ENCODE measurements around the gene MYLK2. TPM values are rescaled to one million over a fixed set of nuclear protein-coding genes. Genes with fewer than 3 reads are reported as not detected.
A peak's percentile ranks its signal among the peaks of the same experiment; 100 is the strongest.

The MYLK2 gene
- total RNA-seq, 1 experiment from 2014 or later, result 0.74 TPM

DNA sequence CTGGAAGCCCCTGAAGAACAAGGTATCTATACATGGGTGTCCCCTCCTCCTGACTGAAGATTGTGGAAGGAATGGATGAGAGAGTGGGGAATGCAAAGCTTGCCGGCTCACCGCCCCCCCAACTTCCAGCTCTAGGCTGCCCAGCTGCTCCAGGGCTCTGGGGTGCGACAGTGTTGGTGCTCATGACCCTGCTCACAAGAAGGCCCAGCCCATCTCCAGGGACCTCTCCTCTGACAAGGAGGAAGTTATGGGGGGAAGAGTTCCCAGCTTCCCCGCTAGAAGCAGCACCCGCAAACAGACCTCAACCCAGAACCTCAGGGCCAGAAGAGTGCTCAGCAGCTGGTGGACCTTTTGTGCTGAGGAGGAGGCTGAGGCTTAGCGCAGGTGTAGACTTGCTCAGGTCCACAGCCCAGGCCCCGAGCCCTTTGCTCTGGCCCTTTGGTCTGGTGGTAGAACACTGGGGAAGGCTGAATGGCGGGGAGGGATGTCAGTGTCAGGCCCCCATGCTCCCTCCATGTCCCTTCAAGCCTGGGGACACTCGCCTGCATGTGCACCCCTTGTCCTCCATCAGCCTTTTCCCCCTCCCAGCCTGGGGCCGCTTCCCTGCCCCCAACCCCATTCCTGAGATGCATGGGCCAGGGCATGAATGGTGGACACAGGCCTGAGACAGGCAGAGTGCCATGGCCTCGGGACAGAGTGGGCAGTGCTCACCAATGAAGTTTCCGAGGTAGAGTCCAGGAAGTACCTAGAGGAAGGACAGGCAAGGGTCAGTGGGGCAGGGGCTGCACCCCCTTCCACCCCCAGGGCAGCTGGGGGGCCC lies 49.9 kb downstream of the MYLK2 start:
- H2BK20ac ChIP-seq (ENCODE audit: low read depth, low read length, poor library complexity, severe bottlenecking), result no peak overlapping the region
- H3K9me3 ChIP-seq (ENCODE audit: control insufficient read depth, low read depth, low read length), result no peaks in the 10 kb centered on the region
- H2BK120ac ChIP-seq (ENCODE audit: low read depth, low read length, poor library complexity, severe bottlenecking), result no peak overlapping the region
- H3K14ac ChIP-seq (ENCODE audit: insufficient read depth, low read length), result no peak overlapping the region
- H3K27ac ChIP-seq (ENCODE audit: insufficient read length, low read depth, low read length), result no peak overlapping the region
- H2AFZ ChIP-seq (ENCODE audit: low read length), result no peak overlapping the region
- H3K9ac ChIP-seq (ENCODE audit: extremely low read depth, insufficient read length, low read length), result no peak overlapping the region
- H3K4me1 Mint-ChIP-seq, result peaks cover 11 to 27% of the 10 kb centered on the region in 2 experiments
- peaks cover 12% of the 10 kb centered on the region for H3K23me2 ChIP-seq (ENCODE audit: insufficient read length, low read depth, low read length, poor library complexity, severe bottlenecking)
- H3K18ac ChIP-seq (ENCODE audit: insufficient read length, low read depth, low read length), result no peak overlapping the region
- H3K4me2 ChIP-seq (ENCODE audit: insufficient read depth, insufficient read length, low read length), result no peak overlapping the region
- no peak overlapping the region for H3K56ac ChIP-seq (ENCODE audit: insufficient read length, low read depth, low read length)
- no peak overlapping the region for H3K23ac ChIP-seq (ENCODE audit: insufficient read length, low read depth, low read length)
- peaks cover 70% of the 10 kb centered on the region for H3K27me3 Mint-ChIP-seq (ENCODE audit: low read depth)
- H2BK5ac ChIP-seq (ENCODE audit: insufficient read length, low read length), result no peak overlapping the region
- H3K4ac ChIP-seq (ENCODE audit: low read depth, low read length), result no peak overlapping the region
- no peaks in the 10 kb centered on the region for H3K79me2 ChIP-seq (ENCODE audit: insufficient read depth, low read length)
- no peak overlapping the region for H4K5ac ChIP-seq (ENCODE audit: insufficient read length, low read depth, low read length)
- no peaks in the 10 kb centered on the region for H3K9me3 Mint-ChIP-seq
- no peak overlapping the region for H2BK15ac ChIP-seq (ENCODE audit: low read depth, low read length)
- no peak overlapping the region for H2BK12ac ChIP-seq (ENCODE audit: insufficient read length, low read depth, low read length)
- DNase-seq, result no peak
- H3K27me3 ChIP-seq (ENCODE audit: insufficient read depth, low read length), result peaks cover 16% of the 10 kb centered on the region; the same call in 1 of the 2 replicates
- H4K91ac ChIP-seq (ENCODE audit: insufficient read length, low read depth, low read length), result no peak overlapping the region
- H3T11ph ChIP-seq (ENCODE audit: low read length), result no peak overlapping the region
- TF ChIP-seq, protein P1, sequence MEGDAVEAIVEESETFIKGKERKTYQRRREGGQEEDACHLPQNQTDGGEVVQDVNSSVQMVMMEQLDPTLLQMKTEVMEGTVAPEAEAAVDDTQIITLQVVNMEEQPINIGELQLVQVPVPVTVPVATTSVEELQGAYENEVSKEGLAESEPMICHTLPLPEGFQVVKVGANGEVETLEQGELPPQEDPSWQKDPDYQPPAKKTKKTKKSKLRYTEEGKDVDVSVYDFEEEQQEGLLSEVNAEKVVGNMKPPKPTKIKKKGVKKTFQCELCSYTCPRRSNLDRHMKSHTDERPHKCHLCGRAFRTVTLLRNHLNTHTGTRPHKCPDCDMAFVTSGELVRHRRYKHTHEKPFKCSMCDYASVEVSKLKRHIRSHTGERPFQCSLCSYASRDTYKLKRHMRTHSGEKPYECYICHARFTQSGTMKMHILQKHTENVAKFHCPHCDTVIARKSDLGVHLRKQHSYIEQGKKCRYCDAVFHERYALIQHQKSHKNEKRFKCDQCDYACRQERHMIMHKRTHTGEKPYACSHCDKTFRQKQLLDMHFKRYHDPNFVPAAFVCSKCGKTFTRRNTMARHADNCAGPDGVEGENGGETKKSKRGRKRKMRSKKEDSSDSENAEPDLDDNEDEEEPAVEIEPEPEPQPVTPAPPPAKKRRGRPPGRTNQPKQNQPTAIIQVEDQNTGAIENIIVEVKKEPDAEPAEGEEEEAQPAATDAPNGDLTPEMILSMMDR (conservative IDR thresholded peaks at IDR 0.05), result no peak
- peak overlapping the region; percentile 79 to 94 for H3K4me3 Mint-ChIP-seq
- no peak overlapping the region for H2AK5ac ChIP-seq (ENCODE audit: insufficient read length, low read length)
- H4K20me1 ChIP-seq (ENCODE audit: control insufficient read depth, insufficient read depth, insufficient read length), result no peaks in the 10 kb centered on the region
- no CpG with 5 or more reads among the region's 12 CpGs for WGBS (ENCODE audit: extremely low coverage, insufficient read length, low lambda C conversion rate)
- H3K27ac Mint-ChIP-seq, result no peak overlapping the region
- H3K4me1 ChIP-seq (ENCODE audit: insufficient read depth, low read length), result no peaks in the 10 kb centered on the region
- no peaks in the 10 kb centered on the region for H3K36me3 Mint-ChIP-seq (ENCODE audit: insufficient read depth in 1 of 3, low read depth in 3 of 3)
- H3K79me1 ChIP-seq (ENCODE audit: insufficient read depth, low read depth, low read length, poor library complexity, severe bottlenecking), result no peaks in the 10 kb centered on the region
- no peak overlapping the region for H4K8ac ChIP-seq (replicated peaks; ENCODE audit: insufficient read length, low read depth, low read length)

Measured in H9 (cell line).